Colonic mucosa (tissue), 4 donors: ENCODE data around the gene SLC39A11. TPM values are rescaled to one million over a fixed set of nuclear protein-coding genes. Genes with fewer than 3 reads are reported as not detected.

Experiments
- DNase-seq: peaks from one replicate; pipeline ENCODE4 v3.0.0-alpha.2; 2020
- H3K27ac ChIP-seq: fragments of 200-600 bp; one replicate; pipeline ENCODE4 v1.8.0; 2021
- H3K27me3 ChIP-seq: fragments of 200-600 bp; one replicate; pipeline ENCODE4 v1.8.0; 2021
- H3K36me3 ChIP-seq: fragments of 200-600 bp; one replicate; pipeline ENCODE4 v1.8.0; 2021
- H3K4me1 ChIP-seq: fragments of 200-600 bp; one replicate; pipeline ENCODE4 v1.8.0; 2021; ENCODE audit warnings: mild to moderate bottlenecking
- H3K4me3 ChIP-seq: fragments of 200-600 bp; one replicate; pipeline ENCODE4 v1.8.0; 2021
- H3K9ac ChIP-seq, 2 donors: one replicate each; pipeline ENCODE4 v1.7.0; 2013; ENCODE audit warnings: control low read depth in 2 of 2, low read depth in 2 of 2, low read length in 2 of 2
- H3K9me3 ChIP-seq: fragments of 200-600 bp; one replicate; pipeline ENCODE4 v1.8.0; 2021
- intact Hi-C: fragments of 100-400 bp; cut with DNase I; formaldehyde crosslinking; loops from one replicate; pipeline ENCODE4 v1.14.1; 2022
- total RNA-seq, 2 donors: library from RNA; stranded (reverse); fragmentation: NEBNext Ultra II Directional in 1 of 2; extraction: Animal tissue kit (Norgen Biotek cat#: 25700) in 1 of 2; gene quantifications; one replicate each; pipeline ENCODE4 v1.2.1, GENCODE V29; 2021
- TF ChIP-seq, protein P1 (sequence below): fragments of 200-600 bp; IDR thresholded peaks from one replicate; pipeline ENCODE4 v1.8.0; 2022; ENCODE audit warnings: antibody characterized with exemption, mild to moderate bottlenecking
- donor health status: healthy.
- donor health status: DM: no; HTN: no; CAD: no.
- donor health status: DM: no; HTN: no; CAD: no.

Gene SLC39A11
- total RNA-seq, 2 donors from 2014 or later, result 57.7 to 60.0 TPM

DNA sequence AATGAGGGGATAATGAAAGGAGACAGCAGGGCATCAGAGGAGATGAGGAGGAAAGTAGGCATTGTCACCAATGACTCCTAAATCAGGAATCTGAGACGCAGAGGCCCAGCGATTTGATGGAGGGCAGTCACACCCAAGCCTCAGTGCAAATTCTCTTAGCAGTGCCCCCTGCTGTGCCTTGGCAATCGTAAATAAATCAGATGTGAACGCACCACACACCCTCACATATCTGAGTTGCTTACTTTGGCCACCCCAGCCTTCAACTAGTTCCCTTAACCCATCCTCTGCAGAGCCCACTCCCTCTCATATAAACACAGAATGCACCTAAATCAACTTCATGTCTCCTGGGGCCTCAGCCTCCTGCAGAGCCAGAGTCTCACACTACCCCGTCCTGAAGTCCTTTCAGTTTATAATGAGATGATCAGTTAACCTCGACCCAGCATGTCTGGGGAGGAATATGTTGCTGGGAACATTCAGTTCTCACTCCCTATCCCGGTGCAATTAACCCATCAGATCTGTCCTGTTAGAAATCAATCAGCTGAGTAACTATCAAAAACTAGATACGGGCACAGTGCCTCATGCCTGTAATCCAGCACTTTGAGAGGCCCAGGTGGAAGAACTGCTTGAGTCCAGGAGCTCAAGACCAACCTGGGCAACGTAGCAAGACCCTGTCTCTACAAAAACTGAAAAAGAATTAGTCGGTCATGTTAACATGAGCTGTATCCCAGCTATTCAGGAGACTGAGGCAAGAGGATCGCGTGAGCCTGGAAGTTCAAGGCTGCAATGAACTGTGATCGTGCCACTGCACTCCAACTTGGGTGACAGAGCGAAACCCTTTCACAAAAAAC is 78.4 kb downstream of the SLC39A11 start:
- no peak overlapping the region for H3K4me3 ChIP-seq
- intact Hi-C loops, result no loop called here
- H3K9ac ChIP-seq, result no peak overlapping the region
- TF ChIP-seq, protein P1, sequence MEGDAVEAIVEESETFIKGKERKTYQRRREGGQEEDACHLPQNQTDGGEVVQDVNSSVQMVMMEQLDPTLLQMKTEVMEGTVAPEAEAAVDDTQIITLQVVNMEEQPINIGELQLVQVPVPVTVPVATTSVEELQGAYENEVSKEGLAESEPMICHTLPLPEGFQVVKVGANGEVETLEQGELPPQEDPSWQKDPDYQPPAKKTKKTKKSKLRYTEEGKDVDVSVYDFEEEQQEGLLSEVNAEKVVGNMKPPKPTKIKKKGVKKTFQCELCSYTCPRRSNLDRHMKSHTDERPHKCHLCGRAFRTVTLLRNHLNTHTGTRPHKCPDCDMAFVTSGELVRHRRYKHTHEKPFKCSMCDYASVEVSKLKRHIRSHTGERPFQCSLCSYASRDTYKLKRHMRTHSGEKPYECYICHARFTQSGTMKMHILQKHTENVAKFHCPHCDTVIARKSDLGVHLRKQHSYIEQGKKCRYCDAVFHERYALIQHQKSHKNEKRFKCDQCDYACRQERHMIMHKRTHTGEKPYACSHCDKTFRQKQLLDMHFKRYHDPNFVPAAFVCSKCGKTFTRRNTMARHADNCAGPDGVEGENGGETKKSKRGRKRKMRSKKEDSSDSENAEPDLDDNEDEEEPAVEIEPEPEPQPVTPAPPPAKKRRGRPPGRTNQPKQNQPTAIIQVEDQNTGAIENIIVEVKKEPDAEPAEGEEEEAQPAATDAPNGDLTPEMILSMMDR, result no peak
- DNase-seq, result no peak
- no peaks in the 10 kb centered on the region for H3K27me3 ChIP-seq
- H3K36me3 ChIP-seq, result no peaks in the 10 kb centered on the region
- H3K4me1 ChIP-seq, result no peaks in the 10 kb centered on the region
- no peak overlapping the region for H3K27ac ChIP-seq
- H3K9me3 ChIP-seq, result no peaks in the 10 kb centered on the region

DNA sequence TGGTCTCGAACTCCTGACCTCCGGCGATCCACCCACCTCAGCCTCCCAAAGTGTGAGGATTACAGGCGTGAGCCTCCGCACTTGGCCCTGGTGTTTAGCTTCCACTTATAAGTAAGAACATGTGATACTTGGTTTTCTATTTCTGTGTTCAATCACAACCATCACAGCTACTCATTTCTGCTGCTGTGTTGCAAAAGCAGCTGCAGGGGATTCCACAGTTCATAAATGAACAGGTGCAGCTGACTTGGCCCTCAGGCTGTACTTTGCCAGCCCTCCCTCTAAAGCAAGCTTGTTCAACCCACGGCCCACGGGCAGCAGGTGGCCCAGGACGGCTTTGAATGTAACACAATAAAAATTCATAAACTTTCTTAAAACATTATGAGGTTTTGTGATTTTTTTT is 79.2 kb downstream of the SLC39A11 start:
- Histone ChIP-seq H3K27me3 (no peaks in the 10 kb centered on the region), H3K4me1 (no peaks in the 10 kb centered on the region), H3K27ac (no peak overlapping the region), H3K9ac (no peak overlapping the region), H3K36me3 (no peaks in the 10 kb centered on the region), H3K4me3 (no peak overlapping the region), H3K9me3 (no peaks in the 10 kb centered on the region)
- DNase-seq, result no peak
- intact Hi-C loops, result no loop called here
- TF ChIP-seq, protein P1, result no peak

DNA sequence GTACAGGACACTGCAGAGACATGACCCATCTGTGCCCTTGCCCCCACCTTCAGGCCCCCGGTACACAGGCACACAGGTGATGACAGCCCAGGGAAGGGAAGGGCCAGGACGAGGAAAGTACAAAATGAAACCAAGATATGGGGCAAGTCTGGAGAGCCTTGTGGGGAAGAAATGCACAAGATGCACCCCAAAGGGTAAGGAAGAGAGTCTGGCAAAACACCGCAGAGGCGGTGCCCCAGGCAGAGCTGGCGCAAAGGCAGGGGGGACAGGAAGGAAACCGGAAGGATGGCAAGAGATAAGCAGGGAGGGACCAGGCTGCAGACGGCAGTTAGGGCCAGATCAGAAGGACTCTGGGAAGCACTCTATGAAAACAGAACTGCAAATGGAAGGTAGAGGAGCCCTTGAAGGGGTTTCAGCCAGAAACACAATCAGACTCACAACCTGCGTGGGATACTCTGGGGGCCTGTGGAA is 81.4 kb downstream of the SLC39A11 start:
- no peaks in the 10 kb centered on the region for H3K9me3 ChIP-seq
- intact Hi-C loops, result no loop called here
- no peak overlapping the region for H3K9ac ChIP-seq
- TF ChIP-seq, protein P1, result no peak
- H3K27ac ChIP-seq, result no peak overlapping the region
- H3K4me3 ChIP-seq, result no peak overlapping the region
- DNase-seq, result no peak
- no peaks in the 10 kb centered on the region for H3K27me3 ChIP-seq
- H3K36me3 ChIP-seq, result no peaks in the 10 kb centered on the region
- H3K4me1 ChIP-seq, result no peaks in the 10 kb centered on the region

DNA sequence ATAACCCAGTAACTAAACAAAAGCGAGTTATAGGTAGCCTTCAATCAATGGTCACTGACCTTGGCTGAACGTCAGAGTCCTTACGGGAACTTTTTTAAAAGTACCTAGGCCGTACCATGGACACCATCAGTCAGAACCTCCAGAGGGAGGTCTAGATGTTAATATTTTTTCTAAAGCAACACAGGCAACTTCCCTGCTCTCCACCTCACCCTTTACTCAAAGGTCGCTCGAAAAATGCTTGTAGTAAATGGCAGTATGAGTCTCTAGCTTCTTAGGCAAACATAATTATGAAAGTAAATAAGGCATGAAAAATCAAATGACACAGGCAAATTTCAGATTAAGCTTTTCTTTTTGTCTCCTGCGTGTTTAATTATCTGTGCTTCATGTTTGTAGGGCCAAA is 82.1 kb downstream of the SLC39A11 start:
- no peak overlapping the region for H3K4me3 ChIP-seq
- no peaks in the 10 kb centered on the region for H3K36me3 ChIP-seq
- no peak for DNase-seq
- H3K9me3 ChIP-seq, result no peaks in the 10 kb centered on the region
- no peak overlapping the region for H3K9ac ChIP-seq
- no peaks in the 10 kb centered on the region for H3K27me3 ChIP-seq
- intact Hi-C loops, result no loop called here
- no peak overlapping the region for H3K27ac ChIP-seq
- TF ChIP-seq, protein P1, result no peak
- no peaks in the 10 kb centered on the region for H3K4me1 ChIP-seq

DNA sequence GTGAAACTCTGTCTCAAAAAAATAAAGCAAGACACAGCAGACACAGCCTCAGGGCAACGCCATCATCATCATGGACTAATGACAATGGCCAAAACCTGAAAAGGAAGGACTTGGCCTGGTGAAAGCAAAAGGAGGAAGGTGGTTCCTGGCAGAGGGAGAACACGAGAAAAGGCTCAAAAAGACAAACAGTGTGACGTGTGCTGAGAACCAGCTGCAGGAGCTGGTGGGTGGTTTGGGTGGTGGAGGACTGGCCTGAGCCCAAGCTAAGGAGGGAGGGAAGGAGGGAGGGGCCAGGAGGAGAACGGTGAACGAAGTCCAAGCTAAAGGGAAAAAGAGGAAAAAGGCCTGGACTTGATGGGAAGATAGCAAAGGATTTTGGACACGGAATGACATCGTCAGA is 85.1 kb downstream of the SLC39A11 start:
- intact Hi-C loops, result no loop called here
- TF ChIP-seq, protein P1, result no peak
- H3K4me1 ChIP-seq, result no peaks in the 10 kb centered on the region
- no peak overlapping the region for H3K4me3 ChIP-seq
- peak; percentile 32 for DNase-seq
- H3K36me3 ChIP-seq, result no peaks in the 10 kb centered on the region
- no peaks in the 10 kb centered on the region for H3K9me3 ChIP-seq
- H3K9ac ChIP-seq, result no peak overlapping the region
- H3K27me3 ChIP-seq, result no peaks in the 10 kb centered on the region
- no peak overlapping the region for H3K27ac ChIP-seq
